ENCODE measurements around the gene MAP3K7CL. TPM values are rescaled to one million over a fixed set of nuclear protein-coding genes. Genes with fewer than 3 reads are reported as not detected.

Gene MAP3K7CL
- total RNA-seq, 2 donors from 2014 or later, result 11.6 to 85.3 TPM

GRCh38 chr21:29217818-29218291, 87.4 kb downstream of the MAP3K7CL start:
- no peak for ATAC-seq
- Mint-ChIP-seq H3K4me3 (no peak overlapping the region), H3K4me1 (no peaks in the 10 kb centered on the region), H3K27ac (no peak overlapping the region), H3K36me3 (ENCODE audit: low read depth) (no peaks in the 10 kb centered on the region), H3K27me3 (no peaks in the 10 kb centered on the region)
- no peaks in the 10 kb centered on the region for H3K9me3 ChIP-seq (ENCODE audit: control insufficient read depth, low read length, poor library complexity, severe bottlenecking)
- no peak for DNase-seq

DNA sequence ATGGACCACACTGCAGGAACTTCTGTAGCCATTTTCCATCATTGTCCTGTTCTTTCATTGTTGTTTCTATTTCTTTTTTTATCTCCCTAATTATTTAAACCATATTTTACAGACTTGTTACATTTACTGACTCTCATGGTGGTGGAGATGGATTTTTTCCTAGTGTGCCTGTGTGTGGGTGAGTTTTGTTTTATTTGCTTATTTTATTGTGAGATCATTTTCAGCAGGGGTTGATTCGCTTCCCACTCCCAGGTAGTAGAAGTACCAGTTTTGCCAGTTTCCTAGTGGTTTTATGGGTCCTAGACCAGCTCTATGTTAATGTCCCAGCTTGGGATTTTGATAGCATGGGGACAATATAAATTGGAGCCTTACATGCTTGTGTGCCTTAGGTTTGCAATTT, 88.3 kb downstream of the MAP3K7CL start:
- H3K36me3 Mint-ChIP-seq (ENCODE audit: low read depth), result no peaks in the 10 kb centered on the region
- no peaks in the 10 kb centered on the region for H3K4me1 Mint-ChIP-seq
- ATAC-seq, result no peak
- DNase-seq, result no peak
- no peak overlapping the region for H3K4me3 Mint-ChIP-seq
- H3K27ac Mint-ChIP-seq, result no peak overlapping the region
- no peaks in the 10 kb centered on the region for H3K27me3 Mint-ChIP-seq
- H3K9me3 ChIP-seq (ENCODE audit: control insufficient read depth, low read length, poor library complexity, severe bottlenecking), result no peaks in the 10 kb centered on the region

GRCh38 chr21:29219165-29219770, 88.8 kb downstream of the MAP3K7CL start:
- no peaks in the 10 kb centered on the region for H3K4me1 Mint-ChIP-seq
- H3K4me3 Mint-ChIP-seq, result no peak overlapping the region
- H3K27me3 Mint-ChIP-seq, result no peaks in the 10 kb centered on the region
- no peaks in the 10 kb centered on the region for H3K9me3 ChIP-seq (ENCODE audit: control insufficient read depth, low read length, poor library complexity, severe bottlenecking)
- H3K36me3 Mint-ChIP-seq (ENCODE audit: low read depth), result no peaks in the 10 kb centered on the region
- DNase-seq, result no peak
- no peak overlapping the region for H3K27ac Mint-ChIP-seq
- no peak for ATAC-seq

- Mint-ChIP-seq H3K4me1 (no peaks in the 10 kb centered on the region), H3K27me3 (peaks cover 3% of the 10 kb centered on the region), H3K36me3 (ENCODE audit: low read depth) (no peaks in the 10 kb centered on the region), H3K27ac (no peak overlapping the region), H3K4me3 (no peak overlapping the region)
- no peaks in the 10 kb centered on the region for H3K9me3 ChIP-seq (ENCODE audit: control insufficient read depth, low read length, poor library complexity, severe bottlenecking)
- DNase-seq, result no peak
- no peak for ATAC-seq
Observed at GRCh38 chr21:29221253-29221744, 90.9 kb downstream of the MAP3K7CL start.

GRCh38 chr21:29224006-29224405, 93.6 kb downstream of the MAP3K7CL start:
- no peak overlapping the region for H3K27ac Mint-ChIP-seq
- no peaks in the 10 kb centered on the region for H3K9me3 ChIP-seq (ENCODE audit: control insufficient read depth, low read length, poor library complexity, severe bottlenecking)
- peaks cover 6% of the 10 kb centered on the region for H3K27me3 Mint-ChIP-seq
- no peak for ATAC-seq
- no peaks in the 10 kb centered on the region for H3K36me3 Mint-ChIP-seq (ENCODE audit: low read depth)
- no peak for DNase-seq
- H3K4me1 Mint-ChIP-seq, result peaks cover 5% of the 10 kb centered on the region
- H3K4me3 Mint-ChIP-seq, result no peak overlapping the region

Other genes starting within 250 kb of the MAP3K7CL start
- 10 to 100 TPM; 24.2 to 30.0 TPM for gene LTN1, start 137.8 kb upstream of the MAP3K7CL start, total RNA-seq
- gene RWDD2B, start 111.3 kb upstream of the MAP3K7CL start, total RNA-seq, result 1 to 10 TPM; 4.1 to 4.7 TPM
- 10 to 100 TPM; 65.5 to 75.3 TPM for gene USP16, start 106.0 kb upstream of the MAP3K7CL start, total RNA-seq
- 100 to 1,000 TPM in 1 of 2 donors, 10 to 100 TPM in 1; 90.3 to 109 TPM for gene CCT8, start 57.0 kb upstream of the MAP3K7CL start, total RNA-seq
- 10 to 100 TPM; 55.6 to 64.2 TPM for gene BACH1, start 168.3 kb downstream of the MAP3K7CL start, total RNA-seq

Measured in T-helper 17 cell (primary cell).